Fibroblast of pulmonary artery (primary cell): ENCODE results near the gene RNF220.
"Not testable (repeated sequence)": the region's sequence is repeated elsewhere in the genome, so short reads cannot be mapped to it uniquely, and the experiment has no call there.

ENCODE experiments used
- DNase-seq: peaks from one replicate; pipeline ENCODE4 v3.0.0-alpha.2; 2010; ENCODE audit warnings: low read depth
- H3K4me3 ChIP-seq: replicated peaks from 2 replicates; pipeline ENCODE4 v1.5.1; 2011; ENCODE audit warnings: low read depth, mild to moderate bottlenecking, control low read depth, low read length, moderate library complexity
- TF ChIP-seq, protein P1 (sequence below): IDR thresholded peaks from 2 replicates; pipeline ENCODE4 v1.5.1; 2011; ENCODE audit warnings: mild to moderate bottlenecking, control low read depth, low read length, inconsistent platforms; ENCODE audit errors: missing control alignments

RNF220 gene

DNA sequence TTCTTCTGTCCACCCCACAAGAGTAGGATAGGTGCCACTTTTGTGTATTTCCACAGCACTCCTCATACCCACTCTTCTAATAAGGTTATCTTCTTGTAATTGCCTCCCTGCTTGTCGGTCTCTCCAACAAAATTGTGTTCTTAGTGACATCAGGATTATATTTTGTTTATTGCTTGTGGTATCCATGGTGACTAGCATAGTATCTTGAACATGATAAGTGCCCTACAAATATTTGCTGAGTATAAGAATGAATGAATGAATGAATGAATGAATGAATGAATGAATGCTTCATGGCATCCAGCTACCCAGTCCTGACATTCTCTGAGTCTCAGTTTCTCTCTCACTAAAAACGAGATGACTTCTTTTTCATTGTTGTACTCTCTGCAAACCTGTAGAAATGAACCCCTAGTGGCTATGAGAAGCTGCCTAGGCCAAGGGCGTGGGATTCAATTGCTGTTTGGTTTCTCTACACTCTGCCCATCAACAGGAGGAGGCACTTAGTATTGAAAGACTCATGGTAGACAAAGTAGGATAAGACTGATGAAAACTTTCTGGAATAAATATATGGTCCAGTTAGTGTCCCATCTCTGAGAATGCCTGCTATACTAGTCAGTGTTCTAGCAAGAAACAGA is 148.2 kb downstream of the RNF220 start:
- DNase-seq = no peak
- TF ChIP-seq, protein P1, sequence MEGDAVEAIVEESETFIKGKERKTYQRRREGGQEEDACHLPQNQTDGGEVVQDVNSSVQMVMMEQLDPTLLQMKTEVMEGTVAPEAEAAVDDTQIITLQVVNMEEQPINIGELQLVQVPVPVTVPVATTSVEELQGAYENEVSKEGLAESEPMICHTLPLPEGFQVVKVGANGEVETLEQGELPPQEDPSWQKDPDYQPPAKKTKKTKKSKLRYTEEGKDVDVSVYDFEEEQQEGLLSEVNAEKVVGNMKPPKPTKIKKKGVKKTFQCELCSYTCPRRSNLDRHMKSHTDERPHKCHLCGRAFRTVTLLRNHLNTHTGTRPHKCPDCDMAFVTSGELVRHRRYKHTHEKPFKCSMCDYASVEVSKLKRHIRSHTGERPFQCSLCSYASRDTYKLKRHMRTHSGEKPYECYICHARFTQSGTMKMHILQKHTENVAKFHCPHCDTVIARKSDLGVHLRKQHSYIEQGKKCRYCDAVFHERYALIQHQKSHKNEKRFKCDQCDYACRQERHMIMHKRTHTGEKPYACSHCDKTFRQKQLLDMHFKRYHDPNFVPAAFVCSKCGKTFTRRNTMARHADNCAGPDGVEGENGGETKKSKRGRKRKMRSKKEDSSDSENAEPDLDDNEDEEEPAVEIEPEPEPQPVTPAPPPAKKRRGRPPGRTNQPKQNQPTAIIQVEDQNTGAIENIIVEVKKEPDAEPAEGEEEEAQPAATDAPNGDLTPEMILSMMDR = no peak
- H3K4me3 ChIP-seq = no peak overlapping the region

DNA sequence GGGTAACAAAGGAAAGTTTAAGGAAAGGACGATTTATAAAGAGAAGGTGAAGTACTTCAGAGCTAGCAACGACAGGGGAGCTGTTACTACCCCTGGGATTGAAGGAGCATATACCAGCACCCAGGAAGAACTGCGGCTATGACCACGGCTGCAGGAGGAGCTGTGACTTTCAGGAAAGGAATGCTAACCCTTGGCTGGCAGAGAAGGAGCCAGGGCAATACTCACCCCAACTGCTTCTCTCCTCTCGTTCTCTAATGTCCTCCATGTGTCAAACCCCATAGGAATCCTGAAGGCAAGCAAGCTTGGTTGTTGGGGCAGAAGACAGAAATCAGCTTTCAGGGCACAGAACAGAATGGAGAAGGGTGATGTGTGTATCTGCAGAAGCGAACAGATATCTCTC is 148.7 kb downstream of the RNF220 start:
- H3K4me3 ChIP-seq = no peak overlapping the region
- TF ChIP-seq, protein P1 = no peak
- peak; percentile 55 for DNase-seq

- H3K4me3 ChIP-seq = no peak overlapping the region
- TF ChIP-seq, protein P1 = no peak
- DNase-seq = peak; percentile 16
These were observed 149.7 kb downstream of the RNF220 start for GRCh38 chr1:44554706-44555105.

DNA sequence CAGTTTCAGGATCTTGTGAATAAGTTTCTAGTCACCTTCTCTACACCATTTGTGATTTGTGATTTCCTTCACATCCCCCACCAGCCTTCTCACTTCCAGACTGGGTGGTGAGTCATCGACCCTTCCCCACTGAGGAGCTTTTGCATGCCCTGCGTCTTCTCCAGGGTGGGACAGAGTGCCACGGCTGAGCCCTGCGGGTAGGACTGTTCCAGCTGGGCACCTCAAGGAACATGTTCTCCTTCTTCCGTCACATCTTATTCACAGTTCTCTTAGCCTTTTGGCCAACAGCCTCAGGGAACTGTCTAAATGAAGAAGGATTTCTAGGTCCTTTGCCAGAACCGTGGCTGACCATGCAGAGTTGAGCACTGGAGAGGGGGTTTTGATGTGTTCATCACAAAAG is 152.7 kb downstream of the RNF220 start:
- DNase-seq = peak; percentile 7
- H3K4me3 ChIP-seq = no peak overlapping the region
- TF ChIP-seq, protein P1 = no peak

- TF ChIP-seq, protein P1 = no peak
- DNase-seq = no peak
- H3K4me3 ChIP-seq = no peak overlapping the region
These were observed 153.8 kb downstream of the RNF220 start for GRCh38 chr1:44558883-44559282.

GRCh38 chr1:44559330-44559729 is 154.3 kb downstream of the RNF220 start:
- TF ChIP-seq, protein P1 = no peak
- no peak overlapping the region for H3K4me3 ChIP-seq
- no peak for DNase-seq

- TF ChIP-seq, protein P1 = no peak
- DNase-seq = no peak
- H3K4me3 ChIP-seq = no peak overlapping the region
These were observed 154.9 kb downstream of the RNF220 start for GRCh38 chr1:44559913-44560312.

GRCh38 chr1:44560696-44561095 is 155.6 kb downstream of the RNF220 start:
- not testable (repeated sequence) for DNase-seq, H3K4me3 ChIP-seq
